Activated CD8-positive, alpha-beta T cell treated with anti-CD3 and anti-CD28 coated beads, Interleukin-2, amount 10 ng/mL, durations not matched to agents 7 days and 5 days (primary cell): ENCODE data around the gene TBC1D1. TPM values are rescaled to one million over a fixed set of nuclear protein-coding genes. Genes with fewer than 3 reads are reported as not detected.
A peak's percentile ranks its signal among the peaks of the same experiment; 100 is the strongest.

ENCODE experiments used
- ATAC-seq: fragments of 150-1000 bp; cut with Tn5 transposase; one replicate; pipeline ENCODE4 v1.10.0; 2021; ENCODE audit warnings: moderate library complexity
- CTCF ChIA-PET: fragments of 350-600 bp; sonication (Branson Sonifier 250); formaldehyde crosslinking; loops from one replicate; lab custom pipeline; 2021; ENCODE audit warnings: antibody characterized with exemption; lab: Charles Lee
- POLR2A ChIA-PET: fragments of 350-600 bp; sonication (Branson Sonifier 250); formaldehyde crosslinking; loops from one replicate; lab custom pipeline; 2021; ENCODE audit warnings: antibody characterized with exemption; lab: Charles Lee
- DNase-seq: peaks from one replicate; pipeline ENCODE4 v3.0.0-alpha.2; 2020
- H3K27ac Mint-ChIP-seq: one replicate; pipeline ENCODE4 v1.8.0; 2021; ENCODE audit warnings: mild to moderate bottlenecking, mixed read lengths
- H3K27me3 Mint-ChIP-seq: one replicate; pipeline ENCODE4 v1.8.0; 2021; ENCODE audit warnings: low read depth, mixed read lengths
- H3K36me3 Mint-ChIP-seq: one replicate; pipeline ENCODE4 v1.8.0; 2021; ENCODE audit warnings: low read depth, mixed read lengths
- H3K4me1 Mint-ChIP-seq: one replicate; pipeline ENCODE4 v1.8.0; 2021; ENCODE audit warnings: low read depth, mixed read lengths
- H3K4me3 Mint-ChIP-seq: one replicate; pipeline ENCODE4 v1.8.0; 2021; ENCODE audit warnings: mild to moderate bottlenecking, mixed read lengths
- H3K9me3 Mint-ChIP-seq: one replicate; pipeline ENCODE4 v1.8.0; 2022; ENCODE audit warnings: mixed read lengths; ENCODE audit not compliant: insufficient read depth
- total RNA-seq, 2 experiments: library from RNA; stranded (reverse); gene quantifications; one replicate each; pipeline ENCODE4 v1.2.3, GENCODE V29; 2021

The TBC1D1 gene
- total RNA-seq, 2 experiments from 2014 or later = 84.4 to 87.6 TPM

- Mint-ChIP-seq H3K9me3 (no peaks in the 10 kb centered on the region), H3K4me3 (no peak overlapping the region), H3K27ac (no peak overlapping the region), H3K4me1 (peaks cover 5% of the 10 kb centered on the region), H3K27me3 (no peaks in the 10 kb centered on the region), H3K36me3 (peaks cover 42% of the 10 kb centered on the region)
- CTCF ChIA-PET = interaction anchor here (0.8 to 1.9 kb wide), 5 partner anchors 11 to 89 kb away, joined by 3 to 5 read pairs (median 4); no protein-coding TSS in a partner anchor
- POLR2A ChIA-PET = interaction anchor here (1.5 kb wide), 1 partner anchor 10 kb away, joined by 5 read pairs; no protein-coding TSS in a partner anchor
- DNase-seq (no peak), ATAC-seq (no peak)
These were observed 199.8 kb downstream of the TBC1D1 start for GRCh38 chr4:38090455-38091246.

- H3K27ac Mint-ChIP-seq = no peak overlapping the region
- peaks cover 49% of the 10 kb centered on the region for H3K36me3 Mint-ChIP-seq
- ATAC-seq (no peak), DNase-seq (no peak)
- CTCF ChIA-PET = interaction anchor here (1.1 to 1.9 kb wide), 3 partner anchors 28 to 88 kb away, joined by 3 to 5 read pairs (median 4); no protein-coding TSS in a partner anchor
- peaks cover 5% of the 10 kb centered on the region for H3K4me1 Mint-ChIP-seq
- H3K9me3 Mint-ChIP-seq = no peaks in the 10 kb centered on the region
- POLR2A ChIA-PET = interaction anchor here (1.5 kb wide), 1 partner anchor 11 kb away, joined by 5 read pairs; no protein-coding TSS in a partner anchor
- no peak overlapping the region for H3K4me3 Mint-ChIP-seq
- no peaks in the 10 kb centered on the region for H3K27me3 Mint-ChIP-seq
These were observed 200.8 kb downstream of the TBC1D1 start for GRCh38 chr4:38091636-38092035.

GRCh38 chr4:38092701-38093100 is 201.8 kb downstream of the TBC1D1 start:
- DNase-seq (no peak), ATAC-seq (no peak)
- ChIA-PET POLR2A (interaction anchor here (0.6 kb wide), 1 partner anchor 783 kb away, joined by 4 read pairs; no protein-coding TSS in a partner anchor), CTCF (no interaction called here)
- H3K4me1 Mint-ChIP-seq = peaks cover 5% of the 10 kb centered on the region
- H3K27me3 Mint-ChIP-seq = no peaks in the 10 kb centered on the region
- no peaks in the 10 kb centered on the region for H3K9me3 Mint-ChIP-seq
- H3K4me3 Mint-ChIP-seq = no peak overlapping the region
- H3K27ac Mint-ChIP-seq = no peak overlapping the region
- H3K36me3 Mint-ChIP-seq = peaks cover 50% of the 10 kb centered on the region

- Mint-ChIP-seq H3K36me3 (peaks cover 57% of the 10 kb centered on the region), H3K4me1 (peaks cover 5% of the 10 kb centered on the region), H3K4me3 (no peak overlapping the region), H3K27ac (no peak overlapping the region), H3K27me3 (no peaks in the 10 kb centered on the region), H3K9me3 (no peaks in the 10 kb centered on the region)
- DNase-seq (no peak), ATAC-seq (no peak)
- ChIA-PET CTCF (interaction anchor here (0.9 to 1.5 kb wide), 3 partner anchors 8 to 26 kb away, joined by 3 to 4 read pairs (median 3); no protein-coding TSS in a partner anchor), POLR2A (no interaction called here)
These were observed 203.5 kb downstream of the TBC1D1 start for GRCh38 chr4:38094419-38094818.

GRCh38 chr4:38095691-38096090 is 204.8 kb downstream of the TBC1D1 start:
- POLR2A ChIA-PET = interaction anchor here (0.6 kb wide), 1 partner anchor 79 kb away, joined by 3 read pairs; no protein-coding TSS in a partner anchor
- CTCF ChIA-PET = interaction anchor here (0.6 to 1.4 kb wide), 2 partner anchors 27 to 83 kb away, joined by 3 read pairs; no protein-coding TSS in a partner anchor
- DNase-seq = no peak
- no peaks in the 10 kb centered on the region for H3K27me3 Mint-ChIP-seq
- ATAC-seq = no peak
- H3K9me3 Mint-ChIP-seq = no peaks in the 10 kb centered on the region
- peaks cover 56% of the 10 kb centered on the region for H3K36me3 Mint-ChIP-seq
- no peak overlapping the region for H3K4me3 Mint-ChIP-seq
- H3K4me1 Mint-ChIP-seq = peaks cover 8% of the 10 kb centered on the region
- no peak overlapping the region for H3K27ac Mint-ChIP-seq

GRCh38 chr4:38097818-38098217 is 206.9 kb downstream of the TBC1D1 start:
- Mint-ChIP-seq H3K27ac (no peak overlapping the region), H3K4me3 (no peak overlapping the region), H3K9me3 (no peaks in the 10 kb centered on the region), H3K27me3 (no peaks in the 10 kb centered on the region), H3K4me1 (peaks cover 9% of the 10 kb centered on the region), H3K36me3 (peaks cover 53% of the 10 kb centered on the region)
- CTCF ChIA-PET = no interaction called here
- ATAC-seq (no peak), DNase-seq (no peak)
- POLR2A ChIA-PET = no interaction called here

- CTCF ChIA-PET = no interaction called here
- H3K4me3 Mint-ChIP-seq = no peak overlapping the region
These were observed 208.2 kb downstream of the TBC1D1 start for GRCh38 chr4:38099020-38099600.

GRCh38 chr4:38099908-38100407 is 209.1 kb downstream of the TBC1D1 start:
- no peak for ATAC-seq
- Mint-ChIP-seq H3K27me3 (no peaks in the 10 kb centered on the region), H3K9me3 (no peaks in the 10 kb centered on the region), H3K36me3 (peaks cover 58% of the 10 kb centered on the region), H3K4me1 (peaks cover 9% of the 10 kb centered on the region), H3K27ac (peak overlapping the region; percentile 19), H3K4me3 (no peak overlapping the region)
- POLR2A ChIA-PET = no interaction called here
- CTCF ChIA-PET = no interaction called here
- no peak for DNase-seq

More at GRCh38 chr4:38099020-38099600, 208.2 kb downstream of the TBC1D1 start:
- DNase-seq (no peak), ATAC-seq (no peak)
- Mint-ChIP-seq H3K36me3 (peaks cover 56% of the 10 kb centered on the region), H3K4me1 (peaks cover 9% of the 10 kb centered on the region), H3K27ac (no peak overlapping the region), H3K9me3 (no peaks in the 10 kb centered on the region), H3K27me3 (no peaks in the 10 kb centered on the region)
- POLR2A ChIA-PET = no interaction called here

GRCh38 chr4:38100474-38101255 is 209.8 kb downstream of the TBC1D1 start:
- ATAC-seq (no peak), DNase-seq (no peak)
- peaks cover 55% of the 10 kb centered on the region for H3K36me3 Mint-ChIP-seq
- no peaks in the 10 kb centered on the region for H3K27me3 Mint-ChIP-seq
- H3K4me1 Mint-ChIP-seq = peaks cover 11% of the 10 kb centered on the region
- ChIA-PET CTCF (interaction anchor here (0.9 to 1.2 kb wide), 2 partner anchors 10 to 32 kb away, joined by 3 to 5 read pairs; no protein-coding TSS in a partner anchor), POLR2A (interaction anchor here (0.8 kb wide), 1 partner anchor 15 kb away, joined by 3 read pairs; no protein-coding TSS in a partner anchor)
- H3K27ac Mint-ChIP-seq = peak overlapping the region; percentile 19
- H3K4me3 Mint-ChIP-seq = no peak overlapping the region
- no peaks in the 10 kb centered on the region for H3K9me3 Mint-ChIP-seq

- POLR2A ChIA-PET = interaction anchor here (0.8 kb wide), 1 partner anchor 15 kb away, joined by 3 read pairs; no protein-coding TSS in a partner anchor
- CTCF ChIA-PET = interaction anchor here (0.9 to 1.2 kb wide), 2 partner anchors 11 to 33 kb away, joined by 3 to 5 read pairs; no protein-coding TSS in a partner anchor
- H3K4me3 Mint-ChIP-seq = no peak overlapping the region
These were observed 210.7 kb downstream of the TBC1D1 start for GRCh38 chr4:38101563-38101962.

More at GRCh38 chr4:38101563-38101962, 210.7 kb downstream of the TBC1D1 start:
- no peaks in the 10 kb centered on the region for H3K9me3 Mint-ChIP-seq
- DNase-seq = no peak
- no peaks in the 10 kb centered on the region for H3K27me3 Mint-ChIP-seq
- no peak for ATAC-seq
- peak overlapping the region; percentile 44 for H3K27ac Mint-ChIP-seq
- peaks cover 52% of the 10 kb centered on the region for H3K36me3 Mint-ChIP-seq
- H3K4me1 Mint-ChIP-seq = peaks cover 12% of the 10 kb centered on the region
